ENCODE results near the gene PARVB. TPM values are rescaled to one million over a fixed set of nuclear protein-coding genes. Genes with fewer than 3 reads are reported as not detected.

Gene PARVB
- total RNA-seq, 1 donor from 2014 or later: 4.4 TPM

DNA sequence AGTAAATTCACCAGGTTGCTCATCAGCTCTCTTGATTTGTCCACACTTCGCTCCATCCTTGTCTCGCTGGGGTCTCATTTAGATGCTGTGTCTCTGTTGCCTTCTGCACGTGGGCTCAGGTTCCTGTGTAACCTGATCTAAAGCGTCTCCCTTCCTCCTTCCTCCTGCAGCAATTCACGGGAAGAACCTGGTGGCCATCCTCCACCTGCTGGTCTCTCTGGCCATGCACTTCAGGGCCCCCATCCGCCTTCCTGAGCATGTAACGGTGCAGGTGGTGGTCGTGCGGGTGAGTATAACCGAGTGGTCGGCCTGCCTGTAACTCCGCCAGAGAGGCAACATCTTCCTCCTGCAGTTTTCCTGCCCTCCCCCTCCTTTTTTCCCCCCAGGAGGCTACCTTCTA is 108.6 kb downstream of the PARVB start:
- peaks cover 3% of the 10 kb centered on the region for H3K36me3 Mint-ChIP-seq (ENCODE audit: unreplicated experiment)
- no peaks in the 10 kb centered on the region for H3K27me3 Mint-ChIP-seq (ENCODE audit: unreplicated experiment)
- DNase-seq (ENCODE audit: extremely low spot score, unreplicated experiment): no peak
- no peak overlapping the region for H3K27ac Mint-ChIP-seq (ENCODE audit: unreplicated experiment)
- H3K4me1 Mint-ChIP-seq (ENCODE audit: unreplicated experiment): no peaks in the 10 kb centered on the region
- TF ChIP-seq CTCF (IDR thresholded peaks at IDR 0.05): no peak
- H3K4me3 Mint-ChIP-seq (ENCODE audit: unreplicated experiment): no peak overlapping the region
- H3K9me3 Mint-ChIP-seq (ENCODE audit: unreplicated experiment): peaks cover 8% of the 10 kb centered on the region

GRCh38 chr22:44133161-44133560 is 109.1 kb downstream of the PARVB start:
- peaks cover 8% of the 10 kb centered on the region for H3K9me3 Mint-ChIP-seq (ENCODE audit: unreplicated experiment)
- peaks cover 3% of the 10 kb centered on the region for H3K36me3 Mint-ChIP-seq (ENCODE audit: unreplicated experiment)
- H3K4me3 Mint-ChIP-seq (ENCODE audit: unreplicated experiment): no peak overlapping the region
- no peaks in the 10 kb centered on the region for H3K27me3 Mint-ChIP-seq (ENCODE audit: unreplicated experiment)
- no peak for TF ChIP-seq CTCF (IDR thresholded peaks at IDR 0.05)
- H3K27ac Mint-ChIP-seq (ENCODE audit: unreplicated experiment): no peak overlapping the region
- no peaks in the 10 kb centered on the region for H3K4me1 Mint-ChIP-seq (ENCODE audit: unreplicated experiment)
- no peak for DNase-seq (ENCODE audit: extremely low spot score, unreplicated experiment)

GRCh38 chr22:44133901-44134571 is 109.9 kb downstream of the PARVB start:
- no peak for DNase-seq (ENCODE audit: extremely low spot score, unreplicated experiment)
- peaks cover 8% of the 10 kb centered on the region for H3K9me3 Mint-ChIP-seq (ENCODE audit: unreplicated experiment)
- H3K4me1 Mint-ChIP-seq (ENCODE audit: unreplicated experiment): no peaks in the 10 kb centered on the region
- no peaks in the 10 kb centered on the region for H3K27me3 Mint-ChIP-seq (ENCODE audit: unreplicated experiment)
- H3K4me3 Mint-ChIP-seq (ENCODE audit: unreplicated experiment): no peak overlapping the region
- no peak overlapping the region for H3K27ac Mint-ChIP-seq (ENCODE audit: unreplicated experiment)
- peaks cover 3% of the 10 kb centered on the region for H3K36me3 Mint-ChIP-seq (ENCODE audit: unreplicated experiment)
- no peak for TF ChIP-seq CTCF (IDR thresholded peaks at IDR 0.05)

DNA sequence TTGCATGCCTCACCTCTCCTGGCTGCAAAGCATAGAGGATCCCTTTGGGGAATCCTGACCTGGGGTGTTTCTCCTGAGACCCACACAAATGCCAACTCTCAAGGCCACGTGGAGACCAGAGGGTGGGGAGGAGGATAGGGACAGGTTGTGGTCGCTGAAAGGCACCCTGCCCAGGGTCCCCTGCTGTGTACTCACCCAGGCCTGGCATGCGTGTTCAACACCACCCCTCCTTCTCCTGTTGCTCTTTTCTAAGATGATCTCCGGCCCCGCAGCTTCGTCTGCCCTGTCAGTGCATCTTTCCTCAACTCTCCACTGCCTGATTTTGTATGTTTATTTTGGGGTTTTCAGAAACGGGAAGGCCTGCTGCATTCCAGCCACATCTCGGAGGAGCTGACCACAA is 112.0 kb downstream of the PARVB start:
- H3K36me3 Mint-ChIP-seq (ENCODE audit: unreplicated experiment): peaks cover 3% of the 10 kb centered on the region
- DNase-seq (ENCODE audit: extremely low spot score, unreplicated experiment): no peak

GRCh38 chr22:44136786-44137185 is 112.7 kb downstream of the PARVB start:
- no peak for TF ChIP-seq CTCF (IDR thresholded peaks at IDR 0.05)
- Mint-ChIP-seq H3K36me3 (ENCODE audit: unreplicated experiment) (peaks cover 3% of the 10 kb centered on the region), H3K9me3 (ENCODE audit: unreplicated experiment) (peaks cover 8% of the 10 kb centered on the region), H3K4me3 (ENCODE audit: unreplicated experiment) (no peak overlapping the region), H3K27me3 (ENCODE audit: unreplicated experiment) (no peaks in the 10 kb centered on the region), H3K4me1 (ENCODE audit: unreplicated experiment) (no peaks in the 10 kb centered on the region), H3K27ac (ENCODE audit: unreplicated experiment) (no peak overlapping the region)
- DNase-seq (ENCODE audit: extremely low spot score, unreplicated experiment): no peak

More for the DNA sequence above, 112.0 kb downstream of the PARVB start:
- no peak for TF ChIP-seq CTCF (IDR thresholded peaks at IDR 0.05)
- Mint-ChIP-seq H3K4me1 (ENCODE audit: unreplicated experiment) (no peaks in the 10 kb centered on the region), H3K9me3 (ENCODE audit: unreplicated experiment) (peaks cover 8% of the 10 kb centered on the region), H3K4me3 (ENCODE audit: unreplicated experiment) (no peak overlapping the region), H3K27ac (ENCODE audit: unreplicated experiment) (no peak overlapping the region), H3K27me3 (ENCODE audit: unreplicated experiment) (no peaks in the 10 kb centered on the region)
